Measurements from ENCODE around the gene SLN.

Gene SLN

DNA sequence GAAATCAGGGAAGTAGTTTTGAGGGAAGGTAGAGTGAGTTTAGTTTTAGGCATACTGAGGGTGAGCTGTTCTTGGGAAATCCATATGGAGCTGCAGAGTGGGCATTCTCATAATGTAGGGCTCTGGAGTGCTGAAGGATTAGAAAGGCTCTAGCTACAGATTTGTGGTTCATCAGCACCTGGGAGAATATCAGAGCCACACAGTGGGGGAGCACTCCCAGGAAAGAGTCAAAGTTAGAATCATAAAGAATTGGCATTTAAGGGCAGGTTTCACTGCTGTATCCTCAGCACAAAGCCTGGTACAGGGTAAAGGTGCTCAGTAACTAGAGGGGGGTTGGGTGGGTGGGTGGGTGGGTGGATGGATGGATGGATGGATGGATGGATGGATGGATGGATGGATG, 52.5 kb downstream of the SLN start:
- TF ChIP-seq POLR2A (IDR thresholded peaks at IDR 0.05; ENCODE audit: extremely low read depth, insufficient read length) (no peak), MYC (IDR thresholded peaks at IDR 0.05; ENCODE audit: low read depth, low read length) (no peak), CTCF (IDR thresholded peaks at IDR 0.05; ENCODE audit: low read depth, low read length) (no peak)
- TF ChIP-seq, protein P1, sequence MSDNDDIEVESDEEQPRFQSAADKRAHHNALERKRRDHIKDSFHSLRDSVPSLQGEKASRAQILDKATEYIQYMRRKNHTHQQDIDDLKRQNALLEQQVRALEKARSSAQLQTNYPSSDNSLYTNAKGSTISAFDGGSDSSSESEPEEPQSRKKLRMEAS (IDR thresholded peaks at IDR 0.05; ENCODE audit: low read depth, low read length), result no peak
- no peak overlapping the region for H3K4me3 ChIP-seq (ENCODE audit: low read depth, low read length)
- DNase-seq (ENCODE audit: low read depth), result no peak

All from NB4 (cell line).